HEK293T (cell line): ENCODE results near the gene MRPL11.

Experiments
- CTCF ChIA-PET: fragments of 350-600 bp; formaldehyde crosslinking; extraction: SDS; loops from one replicate; lab custom pipeline; 2021; ENCODE audit warnings: antibody characterized with exemption, inconsistent platforms; lab: Yijun Ruan, JAX
- POLR2A ChIA-PET: fragments of 350-600 bp; formaldehyde crosslinking; extraction: SDS; loops from one replicate; lab custom pipeline; 2020; ENCODE audit warnings: antibody characterized with exemption, inconsistent platforms; lab: Yijun Ruan, JAX
- DNase-seq: peaks from one replicate; pipeline ENCODE4 v3.0.0; 2012; ENCODE audit warnings: mixed read lengths; ENCODE audit errors: extremely low spot score
- ARNT ChIP-seq: fragments of 450-650 bp; IDR thresholded peaks from 2 replicates; pipeline ENCODE4 v1.6.1; 2017; ENCODE audit warnings: mild to moderate bottlenecking
- BHLHE40 ChIP-seq: fragments of 450-650 bp; IDR thresholded peaks from 2 replicates; pipeline ENCODE4 v1.6.1; 2016; ENCODE audit warnings: mild to moderate bottlenecking, moderate library complexity, borderline replicate concordance
- CTBP1 ChIP-seq: fragments of 450-650 bp; IDR thresholded peaks from 2 replicates; pipeline ENCODE4 v1.6.1; 2016; ENCODE audit warnings: borderline replicate concordance
- ELF4 ChIP-seq: fragments of 450-650 bp; IDR thresholded peaks from 2 replicates; pipeline ENCODE4 v1.6.1; 2017; ENCODE audit warnings: antibody characterized with exemption
- FOXA1 ChIP-seq: fragments of 450-650 bp; IDR thresholded peaks from 2 replicates; pipeline ENCODE4 v1.6.1; 2016; ENCODE audit warnings: mild to moderate bottlenecking
- FOXK2 ChIP-seq: fragments of 450-650 bp; IDR thresholded peaks from 2 replicates; pipeline ENCODE4 v1.6.1; 2016; ENCODE audit warnings: mild to moderate bottlenecking
- FOXM1 ChIP-seq: fragments of 450-650 bp; IDR thresholded peaks from 2 replicates; pipeline ENCODE4 v1.6.1; 2017; ENCODE audit warnings: mild to moderate bottlenecking, borderline replicate concordance
- HDGF ChIP-seq: fragments of 450-650 bp; IDR thresholded peaks from 2 replicates; pipeline ENCODE4 v1.6.1; 2017; ENCODE audit warnings: antibody characterized with exemption, borderline replicate concordance
- L3MBTL2 ChIP-seq: fragments of 450-650 bp; conservative IDR thresholded peaks from 2 replicates; pipeline ENCODE4 v1.6.1; 2016; ENCODE audit warnings: mild to moderate bottlenecking
- LEF1 ChIP-seq: fragments of 450-650 bp; IDR thresholded peaks from 2 replicates; pipeline ENCODE4 v1.6.1; 2017; ENCODE audit warnings: mild to moderate bottlenecking, borderline replicate concordance
- NFRKB ChIP-seq: fragments of 450-650 bp; IDR thresholded peaks from 2 replicates; pipeline ENCODE4 v1.6.1; 2016; ENCODE audit warnings: mild to moderate bottlenecking, moderate library complexity
- PKNOX1 ChIP-seq: fragments of 450-650 bp; IDR thresholded peaks from 2 replicates; pipeline ENCODE4 v1.6.1; 2016
- SP1 ChIP-seq: fragments of 450-650 bp; IDR thresholded peaks from 2 replicates; pipeline ENCODE4 v1.6.1; 2017
- SUZ12 ChIP-seq: fragments of 450-650 bp; IDR thresholded peaks from 2 replicates; pipeline ENCODE4 v1.6.1; 2016; ENCODE audit warnings: mild to moderate bottlenecking
- TARDBP ChIP-seq: fragments of 450-650 bp; IDR thresholded peaks from 2 replicates; pipeline ENCODE4 v1.6.1; 2016
- ZNF384 ChIP-seq: fragments of 450-650 bp; IDR thresholded peaks from 2 replicates; pipeline ENCODE4 v1.6.1; 2016

Gene MRPL11

GRCh38 chr11:66473167-66473566 is 34.5 kb upstream of the MRPL11 start:
- DNase-seq: no peak
- no peak for TF ChIP-seq ZNF384
- TF ChIP-seq BHLHE40: no peak
- no peak for TF ChIP-seq HDGF
- TF ChIP-seq ARNT: no peak
- TF ChIP-seq FOXK2: no peak
- no peak for TF ChIP-seq SP1
- no peak for TF ChIP-seq NFRKB
- TF ChIP-seq FOXM1: no peak
- no peak for TF ChIP-seq LEF1

GRCh38 chr11:66472054-66472453 is 33.4 kb upstream of the MRPL11 start:
- DNase-seq: no peak
- CTCF ChIA-PET: no interaction called here
- POLR2A ChIA-PET: no interaction called here
- TF ChIP-seq SP1 (no peak), PKNOX1 (no peak), ZNF384 (no peak)

More at GRCh38 chr11:66473167-66473566, 34.5 kb upstream of the MRPL11 start:
- CTCF ChIA-PET: no interaction called here
- POLR2A ChIA-PET: no interaction called here

- no peak for TF ChIP-seq LEF1
- TF ChIP-seq SP1: no peak
- TF ChIP-seq HDGF: no peak
- no peak for TF ChIP-seq FOXK2
- TF ChIP-seq PKNOX1: no peak
- no peak for TF ChIP-seq ELF4
- TF ChIP-seq FOXA1: no peak
- no peak for TF ChIP-seq CTBP1
- TF ChIP-seq SUZ12: no peak
- TF ChIP-seq ARNT: no peak
- no peak for TF ChIP-seq L3MBTL2
- TF ChIP-seq FOXM1: no peak
- TF ChIP-seq ZNF384: no peak
- TF ChIP-seq BHLHE40: no peak
- no peak for TF ChIP-seq TARDBP
- no peak for TF ChIP-seq NFRKB
- DNase-seq: no peak
- ChIA-PET POLR2A (interaction anchor here (1.5 kb wide), 1 partner anchor 9 kb away, joined by 6 read pairs; the partner anchor contains the start of gene DPP3), CTCF (interaction anchor here (1.2 kb wide), 1 partner anchor 8 kb away, joined by 3 read pairs; no protein-coding TSS in a partner anchor)
Observed at GRCh38 chr11:66471142-66471541, 32.5 kb upstream of the MRPL11 start.

GRCh38 chr11:66470015-66470414 is 31.4 kb upstream of the MRPL11 start:
- POLR2A ChIA-PET: interaction anchor here (1.5 kb wide), 1 partner anchor 10 kb away, joined by 6 read pairs; the partner anchor contains the start of gene DPP3
- CTCF ChIA-PET: interaction anchor here (1.0 to 1.2 kb wide), 2 partner anchors 9 to 21 kb away, joined by 3 to 4 read pairs; no protein-coding TSS in a partner anchor
- no peak for TF ChIP-seq ELF4
- no peak for TF ChIP-seq FOXK2
- no peak for TF ChIP-seq L3MBTL2
- no peak for TF ChIP-seq PKNOX1
- TF ChIP-seq FOXA1: no peak
- TF ChIP-seq HDGF: no peak
- TF ChIP-seq ARNT: no peak
- TF ChIP-seq SP1: no peak
- TF ChIP-seq SUZ12: no peak
- no peak for TF ChIP-seq LEF1
- TF ChIP-seq FOXM1: no peak
- TF ChIP-seq CTBP1: no peak
- no peak for TF ChIP-seq NFRKB
- no peak for TF ChIP-seq BHLHE40
- TF ChIP-seq TARDBP: no peak
- TF ChIP-seq ZNF384: no peak
- DNase-seq: no peak

GRCh38 chr11:66469441-66469840 is 30.8 kb upstream of the MRPL11 start:
- ChIA-PET POLR2A (interaction anchor here (1.9 to 2.7 kb wide), 2 partner anchors 11 to 31 kb away, joined by 4 to 14 read pairs; partner anchors contain the start of genes DPP3 and MRPL11), CTCF (interaction anchor here (1.0 to 1.5 kb wide), 2 partner anchors 9 to 22 kb away, joined by 4 to 8 read pairs; no protein-coding TSS in a partner anchor)
- DNase-seq: no peak
- TF ChIP-seq SP1: no peak
- peak; percentile 39; the same call in 1 of the 2 replicates for TF ChIP-seq ZNF384
- TF ChIP-seq L3MBTL2: no peak
- no peak for TF ChIP-seq CTBP1

GRCh38 chr11:66468691-66469090 is 30.0 kb upstream of the MRPL11 start:
- TF ChIP-seq FOXK2: no peak
- no peak for DNase-seq
- ChIA-PET CTCF (interaction anchor here (1.5 kb wide), 1 partner anchor 10 kb away, joined by 8 read pairs; no protein-coding TSS in a partner anchor), POLR2A (interaction anchor here (1.9 to 2.7 kb wide), 2 partner anchors 11 to 30 kb away, joined by 4 to 14 read pairs; partner anchors contain the start of genes DPP3 and MRPL11)

- CTCF ChIA-PET: no interaction called here
- no peak for DNase-seq
- TF ChIP-seq LEF1: no peak
- POLR2A ChIA-PET: interaction anchor here (1.9 to 2.7 kb wide), 2 partner anchors 12 to 29 kb away, joined by 4 to 14 read pairs; partner anchors contain the start of genes DPP3 and MRPL11
Observed at GRCh38 chr11:66467756-66468155, 29.1 kb upstream of the MRPL11 start.
